HEK293T (cell line): ENCODE data around the gene TMEM151A.

Experiments
- CTCF ChIA-PET: fragments of 350-600 bp; formaldehyde crosslinking; extraction: SDS; loops from one replicate; lab custom pipeline; 2021; ENCODE audit warnings: antibody characterized with exemption, inconsistent platforms; lab: Yijun Ruan, JAX
- POLR2A ChIA-PET: fragments of 350-600 bp; formaldehyde crosslinking; extraction: SDS; loops from one replicate; lab custom pipeline; 2020; ENCODE audit warnings: antibody characterized with exemption, inconsistent platforms; lab: Yijun Ruan, JAX
- DNase-seq: peaks from one replicate; pipeline ENCODE4 v3.0.0; 2012; ENCODE audit warnings: mixed read lengths; ENCODE audit errors: extremely low spot score
- ARNT ChIP-seq: fragments of 450-650 bp; IDR thresholded peaks from 2 replicates; pipeline ENCODE4 v1.6.1; 2017; ENCODE audit warnings: mild to moderate bottlenecking
- BHLHE40 ChIP-seq: fragments of 450-650 bp; IDR thresholded peaks from 2 replicates; pipeline ENCODE4 v1.6.1; 2016; ENCODE audit warnings: mild to moderate bottlenecking, moderate library complexity, borderline replicate concordance
- CTBP1 ChIP-seq: fragments of 450-650 bp; IDR thresholded peaks from 2 replicates; pipeline ENCODE4 v1.6.1; 2016; ENCODE audit warnings: borderline replicate concordance
- ELF4 ChIP-seq: fragments of 450-650 bp; IDR thresholded peaks from 2 replicates; pipeline ENCODE4 v1.6.1; 2017; ENCODE audit warnings: antibody characterized with exemption
- FOXA1 ChIP-seq: fragments of 450-650 bp; IDR thresholded peaks from 2 replicates; pipeline ENCODE4 v1.6.1; 2016; ENCODE audit warnings: mild to moderate bottlenecking
- FOXK2 ChIP-seq: fragments of 450-650 bp; IDR thresholded peaks from 2 replicates; pipeline ENCODE4 v1.6.1; 2016; ENCODE audit warnings: mild to moderate bottlenecking
- FOXM1 ChIP-seq: fragments of 450-650 bp; IDR thresholded peaks from 2 replicates; pipeline ENCODE4 v1.6.1; 2017; ENCODE audit warnings: mild to moderate bottlenecking, borderline replicate concordance
- HDGF ChIP-seq: fragments of 450-650 bp; IDR thresholded peaks from 2 replicates; pipeline ENCODE4 v1.6.1; 2017; ENCODE audit warnings: antibody characterized with exemption, borderline replicate concordance
- L3MBTL2 ChIP-seq: fragments of 450-650 bp; conservative IDR thresholded peaks from 2 replicates; pipeline ENCODE4 v1.6.1; 2016; ENCODE audit warnings: mild to moderate bottlenecking
- LEF1 ChIP-seq: fragments of 450-650 bp; IDR thresholded peaks from 2 replicates; pipeline ENCODE4 v1.6.1; 2017; ENCODE audit warnings: mild to moderate bottlenecking, borderline replicate concordance
- NFRKB ChIP-seq: fragments of 450-650 bp; IDR thresholded peaks from 2 replicates; pipeline ENCODE4 v1.6.1; 2016; ENCODE audit warnings: mild to moderate bottlenecking, moderate library complexity
- SP1 ChIP-seq: fragments of 450-650 bp; IDR thresholded peaks from 2 replicates; pipeline ENCODE4 v1.6.1; 2017
- SUZ12 ChIP-seq: fragments of 450-650 bp; IDR thresholded peaks from 2 replicates; pipeline ENCODE4 v1.6.1; 2016; ENCODE audit warnings: mild to moderate bottlenecking
- TARDBP ChIP-seq: fragments of 450-650 bp; IDR thresholded peaks from 2 replicates; pipeline ENCODE4 v1.6.1; 2016
- ZNF384 ChIP-seq: fragments of 450-650 bp; IDR thresholded peaks from 2 replicates; pipeline ENCODE4 v1.6.1; 2016
- TF ChIP-seq, protein P1 (sequence below): fragments of 450-650 bp; IDR thresholded peaks from 2 replicates; pipeline ENCODE4 v1.6.1; 2016

TMEM151A gene

DNA sequence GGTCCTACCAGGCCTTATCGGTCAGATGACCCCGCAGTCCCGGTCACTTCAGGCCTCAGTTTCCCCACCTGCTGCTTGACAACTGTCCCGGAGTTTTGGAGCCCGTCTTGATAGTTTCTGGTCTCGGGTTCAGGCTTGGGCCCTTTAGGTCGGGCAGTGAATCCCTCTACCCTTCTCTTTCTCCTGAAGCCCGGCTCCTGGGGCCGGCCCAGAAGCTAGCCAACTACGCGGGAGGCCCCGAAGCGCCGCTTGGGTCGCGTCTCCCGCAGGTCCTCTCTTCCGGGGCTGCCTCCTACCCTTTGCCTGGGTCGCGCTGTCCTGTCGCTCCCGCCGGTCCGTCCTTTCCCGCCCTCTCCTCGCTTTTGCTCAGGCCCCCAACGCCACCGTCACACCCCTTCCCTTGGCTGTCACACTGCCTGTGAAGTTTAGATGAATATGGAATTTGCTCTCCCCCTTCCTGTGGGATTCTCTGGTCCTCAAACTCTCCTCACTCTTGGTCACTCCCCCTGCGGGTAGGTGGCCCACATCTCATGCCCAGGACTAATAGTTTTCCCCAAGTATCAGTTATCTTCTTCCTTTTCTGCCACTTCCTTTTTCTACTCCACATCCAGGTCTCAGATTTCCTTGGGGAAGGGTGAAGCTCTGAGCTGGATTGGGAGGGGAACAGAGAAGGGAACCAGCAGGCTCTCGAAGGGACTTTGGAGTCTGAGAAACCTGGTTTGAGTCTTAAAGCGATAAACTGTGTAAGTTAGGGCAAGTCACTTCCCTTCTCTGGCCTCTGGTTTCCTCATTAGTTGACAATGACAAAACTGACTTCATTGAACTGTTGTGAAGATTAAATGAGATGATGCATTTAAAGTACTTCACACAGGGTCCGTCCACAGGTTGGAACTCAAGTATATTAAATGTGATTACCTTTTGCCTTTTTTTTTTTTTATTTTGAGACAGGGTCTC, 22.5 kb upstream of the TMEM151A start:
- POLR2A ChIA-PET, result interaction anchor here (1.1 to 3.6 kb wide), 5 partner anchors 8 to 76 kb away, joined by 4 to 24 read pairs (median 15); partner anchors contain the start of genes BRMS1, CNIH2 and YIF1A
- TF ChIP-seq FOXK2 (no peak), SP1 (no peak), L3MBTL2 (no peak), SUZ12 (no peak), CTBP1 (no peak), NFRKB (no peak), BHLHE40 (no peak), TARDBP (no peak), LEF1 (no peak), HDGF (no peak), FOXA1 (no peak), FOXM1 (no peak), ZNF384 (no peak)
- TF ChIP-seq, protein P1, sequence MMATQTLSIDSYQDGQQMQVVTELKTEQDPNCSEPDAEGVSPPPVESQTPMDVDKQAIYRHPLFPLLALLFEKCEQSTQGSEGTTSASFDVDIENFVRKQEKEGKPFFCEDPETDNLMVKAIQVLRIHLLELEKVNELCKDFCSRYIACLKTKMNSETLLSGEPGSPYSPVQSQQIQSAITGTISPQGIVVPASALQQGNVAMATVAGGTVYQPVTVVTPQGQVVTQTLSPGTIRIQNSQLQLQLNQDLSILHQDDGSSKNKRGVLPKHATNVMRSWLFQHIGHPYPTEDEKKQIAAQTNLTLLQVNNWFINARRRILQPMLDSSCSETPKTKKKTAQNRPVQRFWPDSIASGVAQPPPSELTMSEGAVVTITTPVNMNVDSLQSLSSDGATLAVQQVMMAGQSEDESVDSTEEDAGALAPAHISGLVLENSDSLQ, result no peak
- CTCF ChIA-PET, result no interaction called here
- peak; percentile 38 for DNase-seq

DNA sequence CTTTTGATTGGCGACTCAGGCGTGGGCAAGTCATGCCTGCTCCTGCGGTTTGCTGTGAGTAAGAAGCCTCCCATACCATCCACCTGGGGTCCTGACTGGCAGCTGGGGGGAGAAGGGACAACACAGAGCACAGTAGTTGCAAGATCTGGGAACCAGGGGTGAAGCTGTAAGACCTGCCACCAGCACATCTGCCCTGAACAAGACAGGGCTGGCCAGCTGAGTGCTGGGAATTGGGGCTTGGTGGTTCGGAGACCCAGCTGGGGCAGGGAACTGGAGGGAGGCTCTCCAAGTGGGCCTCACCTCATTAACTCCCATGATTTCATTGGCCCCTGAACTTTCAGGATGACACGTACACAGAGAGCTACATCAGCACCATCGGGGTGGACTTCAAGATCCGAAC, 19.9 kb upstream of the TMEM151A start:
- TF ChIP-seq BHLHE40 (no peak), SP1 (no peak), SUZ12 (no peak), ARNT (no peak), CTBP1 (no peak), HDGF (no peak), ELF4 (no peak), LEF1 (no peak), ZNF384 (no peak), TARDBP (no peak), NFRKB (no peak), L3MBTL2 (no peak), FOXM1 (no peak), FOXA1 (no peak), FOXK2 (no peak)
- TF ChIP-seq, protein P1, result no peak
- DNase-seq, result no peak
- ChIA-PET CTCF (interaction anchor here (0.6 to 1.1 kb wide), 2 partner anchors 8 to 11 kb away, joined by 4 to 8 read pairs; no protein-coding TSS in a partner anchor), POLR2A (interaction anchor here (1.5 to 2.1 kb wide), 2 partner anchors 10 to 17 kb away, joined by 5 to 11 read pairs; partner anchors contain the start of gene YIF1A)

GRCh38 chr11:66272596-66272995, 19.1 kb upstream of the TMEM151A start:
- DNase-seq, result no peak
- POLR2A ChIA-PET, result interaction anchor here (0.6 to 2.1 kb wide), 3 partner anchors 9 to 17 kb away, joined by 3 to 11 read pairs (median 5); partner anchors contain the start of gene YIF1A

GRCh38 chr11:66274219-66274618, 17.5 kb upstream of the TMEM151A start:
- DNase-seq, result no peak
- POLR2A ChIA-PET, result no interaction called here
- TF ChIP-seq FOXA1 (no peak), SUZ12 (no peak), LEF1 (no peak), BHLHE40 (no peak), CTBP1 (no peak), L3MBTL2 (no peak), ARNT (no peak), FOXK2 (no peak), TARDBP (no peak), SP1 (no peak), FOXM1 (no peak), ZNF384 (no peak), NFRKB (no peak)
- TF ChIP-seq, protein P1, result no peak
- CTCF ChIA-PET, result no interaction called here

More at GRCh38 chr11:66272596-66272995, 19.1 kb upstream of the TMEM151A start:
- CTCF ChIA-PET, result interaction anchor here (1.1 kb wide), 1 partner anchor 10 kb away, joined by 4 read pairs; no protein-coding TSS in a partner anchor
- TF ChIP-seq HDGF, result no peak
- no peak for TF ChIP-seq ZNF384
- TF ChIP-seq FOXM1, result no peak
- no peak for TF ChIP-seq SUZ12
- TF ChIP-seq LEF1, result no peak
- TF ChIP-seq TARDBP, result no peak
- TF ChIP-seq, protein P1, result no peak
- TF ChIP-seq ELF4, result no peak
- TF ChIP-seq L3MBTL2, result no peak

DNA sequence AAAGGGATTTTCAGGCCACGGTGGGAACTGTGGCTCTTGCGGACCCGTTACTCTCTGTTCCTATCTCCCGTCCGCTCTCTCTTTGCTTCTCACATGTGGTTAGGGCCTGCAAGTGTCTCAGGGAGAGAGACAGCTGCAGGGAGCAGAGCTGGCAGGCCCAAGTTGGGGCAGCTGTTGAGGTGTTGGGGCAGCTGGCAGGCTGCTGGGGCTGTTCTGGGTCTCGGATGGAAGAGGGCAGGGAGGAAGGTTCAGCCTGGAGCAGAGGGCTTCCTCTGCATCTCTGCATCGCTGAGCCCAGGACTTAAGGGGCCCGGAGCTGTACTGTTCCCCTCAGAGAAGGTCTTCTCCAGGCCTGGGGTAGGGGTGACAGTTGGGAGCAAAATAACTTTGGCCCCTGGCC, 16.3 kb upstream of the TMEM151A start:
- no peak for DNase-seq
- TF ChIP-seq FOXK2, result no peak
- TF ChIP-seq BHLHE40, result no peak
- no peak for TF ChIP-seq CTBP1
- ChIA-PET POLR2A (no interaction called here), CTCF (no interaction called here)
